CD4-positive, alpha-beta memory T cell (primary cell): ENCODE results near the gene OR51I2. TPM values are rescaled to one million over a fixed set of nuclear protein-coding genes. Genes with fewer than 3 reads are reported as not detected.

Experiments used
- CTCF ChIA-PET: fragments of 350-600 bp; sonication (Branson Sonifier 250); formaldehyde crosslinking; loops from one replicate; lab custom pipeline; 2021; ENCODE audit warnings: inconsistent platforms; ENCODE audit not compliant: partially characterized antibody; lab: Charles Lee
- POLR2A ChIA-PET: fragments of 350-600 bp; sonication (Branson Sonifier 250); formaldehyde crosslinking; loops from one replicate; lab custom pipeline; 2021; ENCODE audit not compliant: partially characterized antibody; lab: Charles Lee
- DNase-seq, 5 donors: peaks; one replicate each; pipeline versions ENCODE4 v3.0.0 to v3.0.0-alpha.2; 2020 to 2022; ENCODE audit warnings: mixed read lengths in 1 of 5
- H3K27ac ChIP-seq: one replicate; pipeline ENCODE4 v1.7.0; 2013; ENCODE audit warnings: low read depth, low read length
- H3K27me3 ChIP-seq: 2 replicates; pipeline ENCODE4 v1.7.0; 2013; ENCODE audit warnings: mild to moderate bottlenecking, low read length, moderate library complexity; ENCODE audit not compliant: insufficient read depth
- H3K36me3 ChIP-seq: 2 replicates; pipeline ENCODE4 v1.7.0; 2013; ENCODE audit warnings: mild to moderate bottlenecking, low read length, moderate library complexity; ENCODE audit not compliant: insufficient read depth
- H3K4me1 ChIP-seq: 2 replicates; pipeline ENCODE4 v1.7.0; 2013; ENCODE audit warnings: mild to moderate bottlenecking, low read length, moderate library complexity; ENCODE audit not compliant: insufficient read depth
- H3K4me3 ChIP-seq, 2 donors: one replicate each; pipeline ENCODE4 v1.7.0; 2013; ENCODE audit warnings: low read length in 2 of 2, mild to moderate bottlenecking in 1 of 2
- H3K9me3 ChIP-seq, 2 donors: one replicate each; pipeline ENCODE4 v1.7.0; 2013; ENCODE audit warnings: low read length in 2 of 2, control low read depth in 1 of 2; ENCODE audit not compliant: control insufficient read depth in 1 of 2
- H3K27ac Mint-ChIP-seq, 7 donors: one replicate each; pipeline ENCODE4 v1.8.0; 2020 to 2021; ENCODE audit warnings: mixed read lengths in 7 of 7, mild to moderate bottlenecking in 6 of 7, inconsistent platforms in 3 of 7, moderate library complexity in 3 of 7
- H3K27me3 Mint-ChIP-seq, 2 donors: one replicate each; pipeline ENCODE4 v1.8.0; 2020 to 2021; ENCODE audit warnings: mixed read lengths in 2 of 2
- H3K36me3 Mint-ChIP-seq, 2 donors: one replicate each; pipeline ENCODE4 v1.8.0; 2020 to 2021; ENCODE audit warnings: mixed read lengths in 2 of 2, inconsistent platforms in 1 of 2, mild to moderate bottlenecking in 1 of 2
- H3K4me1 Mint-ChIP-seq, 4 donors: one replicate each; pipeline ENCODE4 v1.8.0; 2020 to 2021; ENCODE audit warnings: mixed read lengths in 4 of 4, mild to moderate bottlenecking in 1 of 4
- H3K4me3 Mint-ChIP-seq, 8 donors: one replicate each; pipeline ENCODE4 v1.8.0; 2020 to 2021; ENCODE audit warnings: mixed read lengths in 8 of 8, mild to moderate bottlenecking in 7 of 8, moderate library complexity in 6 of 8, inconsistent platforms in 3 of 8
- H3K9me3 Mint-ChIP-seq, 8 donors: one replicate each; pipeline ENCODE4 v1.8.0; 2020 to 2021; ENCODE audit warnings: mixed read lengths in 8 of 8, mild to moderate bottlenecking in 5 of 8, inconsistent platforms in 3 of 8, moderate library complexity in 1 of 8
- intact Hi-C: fragments of 100-400 bp; cut with micrococcal nuclease; formaldehyde crosslinking; loops from one replicate; pipeline ENCODE4 v1.15.1; 2023
- polyA plus RNA-seq, 2 donors: library from polyadenylated mRNA; unstranded; fragments of 300-500 nt; fragmentation: Illumina TruSeq; gene quantifications; one replicate each; pipeline ENCODE4 v1.2.3, GENCODE V29; 2021
- total RNA-seq, 2 experiments: library from RNA; stranded (reverse); gene quantifications; one replicate each; pipeline ENCODE4 v1.2.3, GENCODE V29; 2021

Gene OR51I2
- total and polyA plus RNA-seq, 4 experiments from 2014 or later: not detected

DNA sequence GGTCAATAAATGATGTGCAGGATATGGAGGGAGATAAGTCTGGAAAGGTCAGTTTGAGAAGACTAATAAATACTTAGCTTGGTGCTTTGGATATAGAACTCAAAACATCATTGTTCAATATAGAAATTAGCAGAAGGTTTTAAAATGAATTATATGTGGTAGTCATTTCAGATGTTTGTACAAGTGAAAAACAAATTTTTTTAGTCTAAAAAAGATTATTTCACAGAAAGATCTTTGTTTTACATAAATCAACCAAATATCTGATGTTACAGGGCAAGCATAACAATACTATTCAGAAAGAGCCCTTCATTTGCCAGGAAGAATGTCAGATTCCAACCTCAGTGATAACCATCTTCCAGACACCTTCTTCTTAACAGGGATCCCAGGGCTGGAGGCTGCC lies 39.3 kb downstream of the OR51I2 start, which contains the start of gene OR52D1:
OR52D1 (plus strand) TSS at position 301 of the 400 bp plus-strand sequence; CDS start at position 323, 22 bp downstream.
- no peaks in the 10 kb centered on the region for H3K4me1 ChIP-seq
- H3K36me3 ChIP-seq: no peaks in the 10 kb centered on the region
- Mint-ChIP-seq H3K9me3 (peaks cover 0 to 2% (median 0%) of the 10 kb centered on the region in 8 donors), H3K27me3 (peaks cover 0 to 12% of the 10 kb centered on the region in 2 donors), H3K27ac (no peak within 1 kb of the TSS), H3K4me3 (no peak within 1 kb of the TSS), H3K4me1 (no peaks in the 10 kb centered on the region), H3K36me3 (no peaks in the 10 kb centered on the region)
- ChIA-PET CTCF (no interaction called here), POLR2A (no interaction called here)
- intact Hi-C loops: no loop called here
- H3K9me3 ChIP-seq: no peaks in the 10 kb centered on the region
- H3K27ac ChIP-seq: no peak within 1 kb of the TSS
- H3K27me3 ChIP-seq: no peaks in the 10 kb centered on the region
- no peak for DNase-seq
- H3K4me3 ChIP-seq: no peak within 1 kb of the TSS

- peaks cover 0 to 9% of the 10 kb centered on the region in 2 donors for H3K27me3 Mint-ChIP-seq
- no peaks in the 10 kb centered on the region for H3K9me3 ChIP-seq
- no peak overlapping the region for H3K4me3 Mint-ChIP-seq
- no peak overlapping the region for H3K4me3 ChIP-seq
- no peaks in the 10 kb centered on the region for H3K4me1 ChIP-seq
- no peaks in the 10 kb centered on the region for H3K36me3 Mint-ChIP-seq
- H3K9me3 Mint-ChIP-seq: peaks cover 0 to 1% (median 0%) of the 10 kb centered on the region in 8 donors
- H3K36me3 ChIP-seq: no peaks in the 10 kb centered on the region
- ChIA-PET CTCF (no interaction called here), POLR2A (no interaction called here)
- intact Hi-C loops: no loop called here
- H3K27ac Mint-ChIP-seq: no peak overlapping the region
- H3K4me1 Mint-ChIP-seq: no peaks in the 10 kb centered on the region
- DNase-seq: peak in 1 of 5 donors; percentile 39
- H3K27ac ChIP-seq: no peak overlapping the region
- no peaks in the 10 kb centered on the region for H3K27me3 ChIP-seq
Observed at GRCh38 chr11:5488798-5489399, 39.8 kb downstream of the OR51I2 start.

DNA sequence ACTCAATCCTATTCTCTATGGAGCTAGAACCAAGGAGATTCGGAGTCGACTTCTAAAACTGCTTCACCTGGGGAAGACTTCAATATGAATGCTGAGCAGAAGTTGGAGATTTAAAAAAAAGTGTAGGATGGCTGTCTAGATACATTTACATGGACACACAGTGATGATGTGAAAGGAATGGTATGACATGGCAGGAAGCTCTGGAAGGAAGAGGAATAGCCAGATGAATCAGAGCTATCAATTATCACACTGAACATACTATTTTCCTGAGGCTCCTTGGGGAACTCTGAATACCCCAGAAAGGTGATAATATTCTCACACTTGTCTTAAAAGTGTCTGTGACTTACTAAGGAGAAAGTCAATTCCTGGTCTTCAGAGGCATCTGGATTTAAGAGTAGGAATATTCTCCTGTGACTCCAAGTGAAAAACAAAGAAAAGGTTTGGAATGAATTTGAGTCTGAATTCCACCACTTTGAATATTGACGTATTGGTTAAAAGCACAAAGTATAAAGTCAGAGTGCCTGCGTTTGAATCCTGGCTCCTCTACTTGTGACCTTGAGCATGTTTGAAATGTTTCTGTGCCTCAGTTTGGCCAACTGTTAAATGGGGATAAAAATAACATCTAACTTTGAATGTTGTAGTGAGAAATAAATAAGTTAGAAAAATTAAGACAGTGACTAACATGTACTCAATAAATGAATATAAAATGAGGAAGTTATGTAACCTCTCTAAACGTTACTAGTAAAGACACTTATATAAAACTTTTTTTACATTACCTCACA lies 40.6 kb downstream of the OR51I2 start:
- H3K4me1 ChIP-seq: no peaks in the 10 kb centered on the region
- DNase-seq: no peak
- no peak overlapping the region for H3K4me3 Mint-ChIP-seq
- H3K36me3 Mint-ChIP-seq: no peaks in the 10 kb centered on the region
- no peaks in the 10 kb centered on the region for H3K9me3 ChIP-seq
- no peaks in the 10 kb centered on the region for H3K27me3 ChIP-seq
- no peaks in the 10 kb centered on the region for H3K36me3 ChIP-seq
- H3K4me3 ChIP-seq: no peak overlapping the region
- ChIA-PET CTCF (no interaction called here), POLR2A (no interaction called here)
- H3K4me1 Mint-ChIP-seq: no peaks in the 10 kb centered on the region
- peaks cover 0 to 11% of the 10 kb centered on the region in 2 donors for H3K27me3 Mint-ChIP-seq
- H3K9me3 Mint-ChIP-seq: no peaks in the 10 kb centered on the region
- intact Hi-C loops: loop anchor here (10.0 kb wide), 1 partner anchor 55 kb away; no protein-coding TSS in a partner anchor
- H3K27ac Mint-ChIP-seq: no peak overlapping the region
- no peak overlapping the region for H3K27ac ChIP-seq

- Mint-ChIP-seq H3K36me3 (no peaks in the 10 kb centered on the region), H3K4me1 (no peaks in the 10 kb centered on the region), H3K27ac (no peak overlapping the region), H3K4me3 (no peak overlapping the region), H3K9me3 (no peaks in the 10 kb centered on the region), H3K27me3 (peaks cover 2 to 3% of the 10 kb centered on the region in 2 donors)
- CTCF ChIA-PET: no interaction called here
- Histone ChIP-seq H3K9me3 (no peaks in the 10 kb centered on the region), H3K4me3 (no peak overlapping the region), H3K27ac (no peak overlapping the region), H3K4me1 (no peaks in the 10 kb centered on the region), H3K27me3 (no peaks in the 10 kb centered on the region), H3K36me3 (no peaks in the 10 kb centered on the region)
- POLR2A ChIA-PET: no interaction called here
- no peak for DNase-seq
- intact Hi-C loops: loop anchor here (10.0 kb wide), 1 partner anchor 65 kb away; no protein-coding TSS in a partner anchor
Observed at GRCh38 chr11:5499671-5500070, 50.5 kb downstream of the OR51I2 start.

GRCh38 chr11:5500393-5500801 lies 51.3 kb downstream of the OR51I2 start:
- H3K4me1 ChIP-seq: no peaks in the 10 kb centered on the region
- ChIA-PET CTCF (no interaction called here), POLR2A (no interaction called here)
- no peaks in the 10 kb centered on the region for H3K4me1 Mint-ChIP-seq
- no peaks in the 10 kb centered on the region for H3K9me3 Mint-ChIP-seq
- no peaks in the 10 kb centered on the region for H3K27me3 ChIP-seq
- H3K27ac Mint-ChIP-seq: peak overlapping the region in 1 of 7 donors; percentile 43
- intact Hi-C loops: no loop called here
- no peaks in the 10 kb centered on the region for H3K9me3 ChIP-seq
- no peaks in the 10 kb centered on the region for H3K36me3 ChIP-seq
- H3K36me3 Mint-ChIP-seq: no peaks in the 10 kb centered on the region
- no peak for DNase-seq
- H3K4me3 Mint-ChIP-seq: no peak overlapping the region
- H3K27ac ChIP-seq: no peak overlapping the region
- no peak overlapping the region for H3K4me3 ChIP-seq
- H3K27me3 Mint-ChIP-seq: peaks cover 4 to 6% of the 10 kb centered on the region in 2 donors

DNA sequence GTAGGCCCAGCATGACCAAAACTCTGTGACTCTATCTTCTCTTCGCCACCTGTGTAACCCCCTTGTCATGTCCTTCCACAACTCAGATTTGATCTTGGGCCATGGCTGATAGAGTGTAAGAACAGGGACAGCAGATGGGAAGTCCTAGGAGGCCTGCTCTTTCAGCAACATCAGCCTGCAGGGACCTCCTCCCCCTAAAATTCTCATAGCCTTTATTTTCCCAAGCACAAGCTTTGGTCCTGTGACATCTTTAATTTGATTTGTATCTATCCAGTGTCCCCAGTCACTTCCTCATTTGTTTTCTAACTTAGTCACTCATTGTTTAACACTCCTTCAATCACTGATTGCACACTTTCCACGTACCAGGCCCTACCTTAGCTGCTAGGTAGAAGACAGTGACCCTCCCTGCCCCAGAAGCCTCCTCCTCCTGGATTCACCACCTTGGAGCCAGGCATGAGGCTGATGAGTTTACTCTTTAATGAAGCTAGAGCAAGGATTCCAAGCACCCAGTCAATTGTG lies 55.3 kb downstream of the OR51I2 start:
- no peaks in the 10 kb centered on the region for H3K4me1 Mint-ChIP-seq
- no peak for DNase-seq
- H3K4me3 Mint-ChIP-seq: no peak overlapping the region
- ChIA-PET CTCF (no interaction called here), POLR2A (no interaction called here)
- H3K9me3 Mint-ChIP-seq: no peaks in the 10 kb centered on the region
- Histone ChIP-seq H3K36me3 (no peaks in the 10 kb centered on the region), H3K27me3 (no peaks in the 10 kb centered on the region), H3K4me3 (no peak overlapping the region), H3K9me3 (no peaks in the 10 kb centered on the region), H3K4me1 (no peaks in the 10 kb centered on the region), H3K27ac (no peak overlapping the region)
- no peaks in the 10 kb centered on the region for H3K36me3 Mint-ChIP-seq
- intact Hi-C loops: no loop called here
- peaks cover 7 to 11% of the 10 kb centered on the region in 2 donors for H3K27me3 Mint-ChIP-seq
- no peak overlapping the region for H3K27ac Mint-ChIP-seq

- no peak overlapping the region for H3K4me3 ChIP-seq
- Mint-ChIP-seq H3K9me3 (no peaks in the 10 kb centered on the region), H3K27ac (no peak overlapping the region), H3K36me3 (no peaks in the 10 kb centered on the region), H3K4me3 (no peak overlapping the region), H3K4me1 (no peaks in the 10 kb centered on the region), H3K27me3 (peaks cover 8 to 11% of the 10 kb centered on the region in 2 donors)
- no peaks in the 10 kb centered on the region for H3K9me3 ChIP-seq
- intact Hi-C loops: no loop called here
- ChIA-PET CTCF (no interaction called here), POLR2A (no interaction called here)
- H3K36me3 ChIP-seq: no peaks in the 10 kb centered on the region
- H3K4me1 ChIP-seq: no peaks in the 10 kb centered on the region
- H3K27me3 ChIP-seq: no peaks in the 10 kb centered on the region
- DNase-seq: no peak
- H3K27ac ChIP-seq: no peak overlapping the region
Observed at GRCh38 chr11:5505363-5506048, 56.4 kb downstream of the OR51I2 start.
